ENCODE data around the gene CCZ1. TPM values are rescaled to one million over a fixed set of nuclear protein-coding genes. Genes with fewer than 3 reads are reported as not detected.
"Not testable (repeated sequence)": the region's sequence is repeated elsewhere in the genome, so short reads cannot be mapped to it uniquely, and the experiment has no call there.

The CCZ1 gene
- total RNA-seq (2012; rRNA removed) (28.7 and 40.3 TPM in 2 replicates), polyA plus RNA-seq (2012; rRNA removed) (20.5 and 25.4 TPM in 2 replicates), Bru-seq, nascent RNA (percentile 64 among the genes with signal in this experiment), BruChase-seq, experiment 1, labeled RNA remaining after a 6-hour chase (percentile 76 among the genes with signal in this experiment), BruChase-seq, experiment 2, labeled RNA remaining after a 2-hour chase (percentile 63 among the genes with signal in this experiment)
- 6.6 and 8.2 TPM in 2 replicates for polyA plus RNA-seq (2012; cell fraction: cytosol; rRNA removed)
- polyA plus RNA-seq (2012; cell fraction: nucleus; rRNA removed; ENCODE audit: low replicate concordance), result 5.9 and 25.6 TPM in 2 replicates
- long read RNA-seq, transcript CCZ1-201 (15 exons, 1,802 nt), result major isoform, 49 of 64 reads
- long read RNA-seq, partial matches to known transcripts, result 2 of 64 reads
- long read RNA-seq, other reads (novel, unspliced or antisense), result 12 of 64 reads

DNA sequence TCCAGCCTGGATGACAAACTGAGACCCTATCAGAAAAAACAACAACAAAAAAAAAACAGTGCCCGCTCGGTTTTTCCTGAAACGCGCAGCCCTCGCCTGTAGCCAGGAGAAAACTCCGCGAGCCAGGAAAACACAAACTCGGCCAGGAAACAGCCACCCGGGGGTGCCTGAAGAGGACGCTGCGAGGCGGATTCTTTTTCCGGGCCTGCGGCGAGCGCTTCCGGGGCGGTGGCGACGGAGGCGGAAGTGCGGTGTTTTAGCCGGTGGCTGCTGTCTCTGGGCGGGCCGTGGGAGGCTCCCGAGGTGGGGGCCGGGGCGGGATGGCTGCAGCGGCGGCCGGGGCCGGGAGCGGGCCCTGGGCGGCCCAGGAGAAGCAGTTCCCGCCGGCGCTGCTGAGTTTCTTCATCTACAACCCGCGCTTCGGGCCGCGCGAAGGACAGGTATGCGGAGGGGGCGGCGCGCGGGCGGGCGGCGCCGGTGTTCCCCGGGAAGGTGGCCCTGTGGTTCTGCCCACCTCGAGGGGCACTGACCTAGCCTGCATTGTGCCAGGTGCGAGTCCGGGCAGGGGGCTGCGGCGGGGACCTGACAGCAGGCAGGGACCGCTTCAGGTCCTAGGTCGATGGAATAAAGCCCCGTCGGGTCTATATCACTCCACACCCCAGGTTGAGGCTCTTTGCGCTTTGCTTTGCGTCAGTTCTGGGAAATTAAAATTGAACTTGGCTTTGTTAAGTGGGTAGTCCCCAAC, at the start of gene CCZ1:
Gene CCZ1, plus strand, starts transcription at position 254 of the 745 bp plus-strand sequence. Its CDS starts 67 bp downstream, at position 321.
- Histone ChIP-seq H3K4me3 (ENCODE audit: insufficient read depth, low read depth, low read length) (peak within 1 kb of the TSS; percentile 95), H4K8ac (ENCODE audit: low read depth in 2 of 2, low read length in 2 of 2) (peak within 1 kb of the TSS; percentile 86 to 96; a peak in 3 of 4 replicates), H2BK5ac (ENCODE audit: low read depth, low read length, poor library complexity, severe bottlenecking) (peak within 1 kb of the TSS; percentile 58), H2AFZ (replicated peaks; ENCODE audit: low read length, poor library complexity) (peak within 1 kb of the TSS; percentile 71), H3K9ac (ENCODE audit: low read depth, low read length) (peak within 1 kb of the TSS; percentile 75; the same call in 1 of the 2 replicates), H3K27ac (ENCODE audit: insufficient read depth, low read length) (peak within 1 kb of the TSS; percentile 83; the same call in 1 of the 2 replicates), H3K4ac (ENCODE audit: low read depth, low read length) (peak within 1 kb of the TSS; percentile 65; the same call in 1 of the 2 replicates), H4K5ac (ENCODE audit: low read depth, low read length) (peak within 1 kb of the TSS; percentile 81)
- H4K91ac ChIP-seq (ENCODE audit: insufficient read depth, low read depth, low read length); H4K20me1 ChIP-seq (ENCODE audit: insufficient read depth, low read length); H3K18ac ChIP-seq (ENCODE audit: low read depth, low read length); H3K14ac ChIP-seq (replicated peaks; ENCODE audit: low read depth, low read length); H3K36me3 ChIP-seq (ENCODE audit: control insufficient read depth, insufficient read depth, low read length); BruUV-seq (replicated peaks); dilution Hi-C loops (cut with HindIII; ENCODE audit: low sequenced_read_pairs, unreplicated experiment); CTCF ChIA-PET; H3K9me1 ChIP-seq (ENCODE audit: insufficient read depth, low read length); H2AK5ac ChIP-seq (ENCODE audit: low read depth, low read length); H3K23ac ChIP-seq (ENCODE audit: low read depth, low read length); H2BK120ac ChIP-seq (ENCODE audit: low read depth, low read length); H2BK20ac ChIP-seq (ENCODE audit: low read depth, low read length); in situ Hi-C loops (cut with MboI; ENCODE audit: low sequenced_read_pairs); H3K27me3 ChIP-seq (ENCODE audit: control insufficient read depth, insufficient read depth, low read length); intact Hi-C loops (cut with micrococcal nuclease); H3K56ac ChIP-seq (ENCODE audit: extremely low read depth, insufficient read depth, low read length); H3K4me1 ChIP-seq (ENCODE audit: control insufficient read depth, insufficient read depth, low read length); H2AK9ac ChIP-seq (replicated peaks; ENCODE audit: low read depth, low read length, poor library complexity); H3K9me3 ChIP-seq (ENCODE audit: control insufficient read depth, insufficient read depth, low read length); H3K4me2 ChIP-seq (ENCODE audit: low read depth, low read length); POLR2A ChIA-PET (ENCODE audit: unreplicated experiment); H2BK15ac ChIP-seq (ENCODE audit: low read depth, low read length); H3K79me1 ChIP-seq (ENCODE audit: low read depth in 1 of 2, low read length in 2 of 2): not testable (repeated sequence)
- no CpG with 5 or more reads among the region's 64 CpGs for WGBS, 2 experiments (ENCODE audit: extremely low coverage in 2 of 2, insufficient read length in 1 of 2)
- ATAC-seq (ENCODE audit: low read depth), result peak; percentile 96
- TF ChIP-seq, protein P1, sequence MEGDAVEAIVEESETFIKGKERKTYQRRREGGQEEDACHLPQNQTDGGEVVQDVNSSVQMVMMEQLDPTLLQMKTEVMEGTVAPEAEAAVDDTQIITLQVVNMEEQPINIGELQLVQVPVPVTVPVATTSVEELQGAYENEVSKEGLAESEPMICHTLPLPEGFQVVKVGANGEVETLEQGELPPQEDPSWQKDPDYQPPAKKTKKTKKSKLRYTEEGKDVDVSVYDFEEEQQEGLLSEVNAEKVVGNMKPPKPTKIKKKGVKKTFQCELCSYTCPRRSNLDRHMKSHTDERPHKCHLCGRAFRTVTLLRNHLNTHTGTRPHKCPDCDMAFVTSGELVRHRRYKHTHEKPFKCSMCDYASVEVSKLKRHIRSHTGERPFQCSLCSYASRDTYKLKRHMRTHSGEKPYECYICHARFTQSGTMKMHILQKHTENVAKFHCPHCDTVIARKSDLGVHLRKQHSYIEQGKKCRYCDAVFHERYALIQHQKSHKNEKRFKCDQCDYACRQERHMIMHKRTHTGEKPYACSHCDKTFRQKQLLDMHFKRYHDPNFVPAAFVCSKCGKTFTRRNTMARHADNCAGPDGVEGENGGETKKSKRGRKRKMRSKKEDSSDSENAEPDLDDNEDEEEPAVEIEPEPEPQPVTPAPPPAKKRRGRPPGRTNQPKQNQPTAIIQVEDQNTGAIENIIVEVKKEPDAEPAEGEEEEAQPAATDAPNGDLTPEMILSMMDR (conservative IDR thresholded peaks at IDR 0.05; ENCODE audit: low read depth, low read length), result peak; percentile 28; the same call in 1 of the 2 replicates
- DNase-seq, result peak; percentile 33
